ENCODE results near the gene IQCE.
A peak's percentile ranks its signal among the peaks of the same experiment; 100 is the strongest.

IQCE gene

DNA sequence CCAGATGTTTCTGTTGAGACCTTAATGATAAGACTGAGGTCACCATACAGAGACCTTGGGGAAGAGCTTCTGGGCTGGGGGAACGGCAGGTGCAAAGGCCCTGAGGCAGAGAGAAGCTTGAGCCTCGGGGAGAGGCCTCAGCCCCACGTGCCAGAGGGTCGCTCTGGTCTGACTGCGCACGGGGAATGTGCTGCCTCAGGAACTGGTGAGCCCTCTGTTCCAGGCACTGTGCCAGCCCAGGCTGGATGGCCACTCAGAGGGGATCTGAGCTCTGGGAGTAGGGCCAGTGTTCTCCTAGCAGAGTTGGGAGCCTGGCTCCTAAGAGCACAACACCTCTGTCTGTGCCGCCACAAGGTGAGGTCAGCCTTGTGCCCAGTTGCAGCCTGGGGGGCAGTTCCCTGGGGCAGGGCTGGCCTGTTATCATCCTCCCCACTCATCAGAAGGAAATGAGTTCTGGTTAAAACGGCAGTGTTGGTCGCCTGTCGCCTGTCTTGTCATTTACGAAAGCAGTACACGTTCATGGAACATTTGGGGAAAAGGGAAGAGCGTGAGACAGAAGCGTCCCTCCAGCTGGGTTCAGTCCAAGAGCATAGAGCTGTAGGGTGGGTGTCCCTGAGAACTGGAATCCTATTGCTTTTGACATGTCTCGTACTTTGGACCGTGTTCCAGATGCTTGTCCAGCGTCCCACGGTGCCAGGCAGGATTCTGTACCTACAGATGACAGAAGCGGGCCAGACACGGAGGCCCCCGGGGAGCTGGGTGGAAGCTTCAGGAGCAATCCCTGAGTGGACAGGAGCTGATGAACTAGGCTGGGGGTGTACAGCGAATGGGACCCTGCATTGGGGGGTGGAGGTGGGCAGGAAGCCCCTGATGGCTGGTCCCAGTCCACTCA, 77.3 kb downstream of the IQCE start:
- DNase-seq: no peak

DNA sequence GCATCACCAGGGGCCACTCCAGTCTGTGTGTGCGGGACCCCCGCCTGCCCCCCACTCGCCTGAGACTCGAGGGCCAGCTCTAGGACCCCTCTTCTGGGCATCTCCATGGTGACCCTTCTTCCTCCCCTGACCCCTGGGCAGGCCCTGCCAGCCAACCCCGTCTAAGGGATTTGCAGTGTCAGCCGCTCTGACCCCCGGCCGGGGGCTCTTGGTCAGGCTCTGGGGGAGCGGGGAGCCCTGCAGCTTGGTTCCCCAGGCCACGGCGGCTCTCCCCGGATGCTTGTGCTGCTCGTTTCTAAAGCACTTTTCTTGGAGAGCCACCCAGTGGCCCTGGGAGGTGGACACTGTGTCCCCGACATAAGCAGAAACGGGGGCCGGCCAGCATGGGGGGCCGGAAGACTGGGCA, 78.3 kb downstream of the IQCE start:
- DNase-seq: no peak

DNA sequence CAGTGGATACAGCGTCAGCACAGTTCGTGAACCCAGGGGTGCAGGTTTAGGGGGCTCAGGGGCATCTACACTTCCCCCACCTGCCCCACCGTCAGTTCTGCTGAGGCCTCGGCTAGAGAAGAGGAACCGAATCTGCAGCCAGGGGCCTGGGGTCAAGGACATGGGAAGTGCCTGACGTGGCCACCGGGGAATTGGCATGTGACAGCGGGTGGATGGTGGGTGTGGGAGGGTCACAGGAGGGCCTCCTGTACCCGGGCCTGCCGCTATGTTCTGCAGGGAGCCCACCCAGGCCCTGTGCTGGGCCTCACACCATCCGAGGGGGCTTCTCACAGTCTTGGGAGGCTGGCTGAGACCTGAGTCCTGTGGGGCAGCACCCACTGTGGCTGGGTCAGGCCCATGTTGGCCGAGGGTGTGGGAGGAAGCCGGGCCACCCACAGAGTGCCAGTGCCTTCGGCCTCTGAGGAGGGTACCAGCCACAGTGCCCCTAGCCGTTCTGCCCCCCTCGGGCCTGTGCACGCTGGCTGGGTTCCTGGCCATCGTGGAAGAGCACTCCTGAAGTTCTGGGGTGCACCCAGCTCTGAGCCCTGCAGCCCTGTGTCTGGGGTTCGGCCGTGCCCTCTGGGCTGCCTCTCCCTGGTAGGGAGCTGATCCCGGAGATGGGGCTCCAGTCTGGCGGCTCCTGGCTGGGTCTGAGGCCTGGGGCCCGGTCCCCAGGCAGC, 78.9 kb downstream of the IQCE start:
- no peak for DNase-seq

DNA sequence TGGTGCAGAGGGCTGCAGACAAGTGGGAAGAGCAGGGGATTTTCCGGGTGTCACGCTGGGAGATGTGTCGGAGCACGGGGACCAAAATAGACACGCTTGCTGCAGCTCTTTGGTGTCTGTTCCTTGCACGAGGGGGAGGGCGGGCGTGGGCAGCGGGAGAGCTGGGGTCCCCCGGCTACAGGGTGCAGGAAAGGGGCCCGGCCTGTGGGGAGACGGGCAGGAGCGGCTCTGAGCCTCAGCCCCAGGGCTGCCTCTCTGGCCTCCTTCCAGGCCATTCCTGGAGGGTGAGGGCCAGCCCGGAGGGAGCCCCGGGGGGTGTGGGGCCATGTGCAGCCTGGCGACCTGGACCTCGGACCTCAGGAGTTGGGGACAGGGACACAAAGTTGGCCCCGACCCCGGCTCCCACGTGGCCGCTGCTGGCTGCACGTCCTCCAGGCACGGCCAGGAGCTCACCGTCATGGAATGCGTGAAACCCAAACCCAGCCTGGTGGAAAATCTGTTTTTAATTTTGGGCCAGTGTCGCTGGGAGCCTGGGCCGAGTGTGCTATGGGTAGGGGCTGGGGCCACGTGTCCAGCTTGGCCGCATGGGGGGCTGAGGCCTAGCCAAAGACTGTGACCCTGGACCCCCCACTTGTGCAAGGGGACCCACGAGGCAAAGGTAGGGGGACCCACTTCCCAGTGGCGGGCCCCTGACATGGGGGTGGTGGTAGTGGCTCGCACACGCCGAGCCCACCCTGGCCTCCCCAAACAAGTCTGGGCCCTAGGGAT, 79.6 kb downstream of the IQCE start:
- DNase-seq: no peak

DNA sequence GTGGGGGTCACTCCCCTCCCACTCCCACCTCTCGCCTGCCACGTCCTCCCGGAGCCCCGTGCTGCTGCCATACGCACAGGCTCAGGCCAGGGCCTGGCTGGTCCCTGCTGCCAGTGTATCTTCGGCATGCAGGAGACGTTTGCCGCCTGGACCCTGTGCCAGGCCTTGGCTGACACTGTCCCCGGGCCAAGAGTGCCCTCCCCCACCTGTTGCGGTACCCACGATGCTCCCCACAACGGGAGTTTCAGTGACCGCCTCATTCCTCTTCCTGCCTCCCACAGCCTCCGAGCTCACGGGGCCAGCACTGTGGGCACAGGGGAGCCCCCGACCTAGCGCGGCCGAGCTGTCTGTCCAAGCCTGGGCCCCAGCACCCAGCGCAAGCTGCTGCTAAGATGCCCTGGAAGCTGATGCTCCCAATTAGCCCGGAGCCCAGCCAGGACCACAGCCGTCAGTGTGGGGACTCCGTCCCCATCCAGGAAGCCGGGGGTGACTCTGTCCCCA, 80.5 kb downstream of the IQCE start:
- DNase-seq: no peak

DNA sequence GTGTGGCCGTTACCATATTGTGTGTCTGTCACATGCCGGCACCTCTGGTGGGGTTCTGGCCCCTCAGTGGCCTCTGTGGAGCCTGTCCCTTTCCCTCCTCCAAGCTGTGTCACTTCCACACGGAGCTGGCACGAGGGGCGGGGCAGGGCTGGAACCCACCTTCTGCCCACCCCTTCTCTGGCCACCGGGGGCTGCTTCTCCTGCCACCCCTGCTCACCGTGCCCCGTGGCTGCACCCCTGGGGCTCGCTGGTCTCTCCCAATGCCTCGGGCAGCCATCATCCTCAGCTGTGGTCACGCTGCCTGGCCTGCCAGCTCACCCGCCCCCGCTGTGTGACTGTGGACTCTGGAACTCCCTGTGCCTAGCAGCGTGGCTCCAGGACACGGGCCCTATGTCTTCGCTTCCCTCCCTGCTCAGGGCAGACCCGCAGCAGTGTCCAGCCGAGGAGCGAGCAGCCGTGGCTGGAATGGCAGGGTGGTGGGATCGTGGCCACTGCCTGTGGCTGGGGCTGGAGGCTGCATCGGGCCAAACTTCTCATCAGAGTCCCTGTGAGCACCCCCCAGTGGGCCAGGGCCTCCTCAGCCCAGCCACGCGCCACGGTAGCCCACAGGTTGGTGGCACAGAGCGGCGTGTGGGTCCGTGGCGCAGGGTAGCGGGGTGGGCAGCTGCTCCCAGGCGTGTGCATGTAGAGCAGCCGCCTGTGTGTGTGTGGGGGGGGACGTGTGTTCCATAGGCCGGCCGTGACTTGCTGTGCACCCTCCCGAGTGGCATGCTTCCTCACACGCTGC, 81.1 kb downstream of the IQCE start:
- DNase-seq: no peak

DNA sequence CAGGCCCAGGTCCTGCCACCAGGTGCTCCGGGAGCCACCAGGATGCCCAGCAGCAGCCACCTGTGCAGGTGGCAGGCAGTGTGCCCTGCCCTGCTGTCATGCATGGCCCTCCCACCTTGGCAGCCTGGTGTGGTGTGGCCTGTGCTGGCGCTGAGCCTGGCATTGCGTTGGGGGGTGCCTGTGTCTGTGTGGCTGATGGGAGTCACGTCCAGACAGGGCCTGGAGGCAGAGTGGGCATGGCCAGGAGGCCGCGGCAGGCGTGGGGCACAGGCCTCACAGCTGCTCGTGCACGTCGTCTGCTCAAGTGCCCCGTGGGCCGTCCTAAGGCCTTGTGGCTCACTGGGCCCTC, 81.7 kb downstream of the IQCE start:
- no peak for DNase-seq

DNA sequence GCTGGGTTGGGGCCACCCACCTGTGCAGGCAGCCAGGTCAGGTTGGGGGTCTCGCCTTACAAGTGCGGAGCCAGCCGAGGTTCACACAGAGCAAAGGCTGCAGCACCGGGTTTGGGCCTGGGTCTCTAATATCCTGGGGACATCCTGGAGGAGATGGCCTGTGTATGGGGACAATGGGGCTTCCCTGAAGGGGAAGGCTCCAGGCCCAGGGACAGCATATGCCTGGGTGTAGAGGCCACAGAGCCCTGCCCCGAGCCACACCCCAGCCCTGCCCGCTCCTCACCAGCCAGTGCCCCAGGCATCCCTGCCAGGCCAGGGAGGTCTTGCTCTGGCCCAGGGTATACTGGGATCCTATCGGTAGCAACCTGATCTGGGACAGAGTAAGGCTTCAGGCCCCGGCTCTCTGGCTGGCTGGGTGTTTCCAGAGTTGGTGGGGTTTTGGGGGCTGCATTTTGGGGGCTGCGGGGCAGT, 82.1 kb downstream of the IQCE start:
- DNase-seq: no peak

DNA sequence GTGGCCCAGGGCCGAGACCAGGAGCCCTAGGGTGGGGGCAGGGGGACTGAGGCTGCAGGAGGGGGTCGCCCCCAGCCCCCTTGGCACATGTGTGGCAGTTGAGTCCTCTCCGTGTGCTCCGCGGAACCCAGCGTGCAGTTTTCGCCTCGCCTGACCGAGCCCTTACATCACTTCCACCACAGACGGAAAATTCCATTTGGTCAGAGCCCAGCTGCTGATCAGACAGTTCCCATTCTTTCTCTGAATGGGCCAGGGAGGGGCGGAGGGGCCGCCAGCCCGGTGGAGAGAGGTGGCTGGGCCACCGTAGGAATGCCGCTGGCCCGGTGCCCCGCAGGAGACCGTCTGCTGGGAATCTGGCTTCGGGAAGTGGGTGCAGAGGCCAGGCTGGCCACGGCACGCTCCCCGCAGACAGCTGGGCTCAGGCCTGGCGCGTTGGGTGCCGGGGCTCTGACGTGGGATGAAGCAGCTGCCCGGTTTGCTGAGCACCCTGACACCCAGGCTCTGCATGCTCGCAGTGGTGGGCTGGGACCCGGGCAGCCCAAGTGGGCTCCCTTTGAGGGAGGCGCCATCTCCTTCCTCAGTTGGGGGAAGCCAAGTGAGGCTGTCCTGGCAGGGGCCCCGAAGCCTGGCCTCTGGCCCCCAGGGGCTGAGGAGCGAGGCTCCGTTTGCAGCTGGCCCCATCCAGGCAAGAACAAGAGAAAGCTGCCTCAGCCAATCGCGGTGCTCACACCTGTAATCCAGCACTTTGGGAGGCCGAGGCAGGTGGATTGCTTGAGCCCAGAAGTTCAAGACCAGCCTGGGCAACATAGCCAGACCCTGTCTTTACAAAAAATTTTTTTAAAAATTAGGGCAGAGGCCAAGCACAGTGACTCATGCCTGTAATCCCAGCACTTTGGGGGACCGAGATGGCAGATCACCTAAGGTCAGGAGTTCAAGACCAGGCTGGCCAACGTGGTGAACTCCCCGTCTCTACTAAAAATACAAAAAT, 82.9 kb downstream of the IQCE start:
- DNase-seq: no peak

DNA sequence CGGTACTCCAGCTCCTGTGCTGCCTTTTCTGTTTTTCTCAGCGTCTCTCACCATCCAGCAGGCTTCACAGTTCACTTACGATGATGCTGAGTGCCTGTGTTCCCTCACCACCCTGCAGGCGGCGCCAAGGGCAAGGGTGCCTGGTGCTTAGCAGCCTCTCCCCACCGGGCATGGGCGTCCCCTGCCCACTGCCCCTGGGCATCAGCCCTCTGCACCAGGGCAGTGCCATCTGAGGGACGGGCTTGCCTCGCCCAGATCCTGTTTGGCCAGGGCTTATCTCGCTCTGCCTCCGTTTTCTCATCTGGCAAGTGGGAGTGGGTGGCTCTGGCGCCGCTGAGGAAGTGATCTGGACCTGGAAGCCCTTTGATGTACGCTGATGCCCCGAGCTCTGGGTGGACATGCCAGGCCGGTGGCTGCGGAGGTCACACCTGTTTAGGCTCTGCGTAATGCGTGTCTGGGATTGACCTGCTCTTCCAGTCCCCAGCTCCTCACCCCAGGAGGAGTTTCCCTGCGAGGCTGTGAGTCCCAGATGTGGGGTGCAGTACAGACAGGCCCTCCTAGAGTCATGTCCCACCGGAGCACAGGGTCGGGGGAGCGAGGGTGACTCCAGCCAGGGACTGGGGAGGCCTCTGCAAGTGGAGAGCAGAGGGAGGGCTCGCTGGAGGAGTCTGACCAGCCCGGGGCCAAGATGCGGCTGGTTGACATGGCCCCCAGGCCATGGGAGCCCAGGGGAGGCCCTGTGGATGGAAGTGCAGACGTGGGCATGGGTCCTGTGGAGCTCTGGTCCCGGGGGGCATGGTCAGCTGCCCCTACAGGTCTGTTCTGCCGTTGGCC, 84.8 kb downstream of the IQCE start:
- no peak for DNase-seq

DNA sequence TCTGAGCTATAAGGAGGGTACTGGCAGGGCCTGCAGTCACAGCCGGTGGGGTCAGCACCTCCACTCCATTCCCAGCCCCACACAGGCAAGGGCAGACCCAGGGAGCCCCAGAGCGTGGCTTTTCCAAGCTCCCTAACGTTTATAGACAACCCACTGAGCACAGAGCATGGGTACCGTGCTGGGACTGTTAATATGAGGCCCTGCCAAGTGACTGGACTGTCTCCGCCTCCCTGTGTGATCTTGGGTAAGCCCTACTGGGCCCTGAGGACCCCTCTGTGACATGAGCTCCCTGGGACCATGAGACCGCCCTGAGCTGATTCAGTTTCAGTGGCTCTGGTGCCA, 85.4 kb downstream of the IQCE start:
- no peak for DNase-seq

DNA sequence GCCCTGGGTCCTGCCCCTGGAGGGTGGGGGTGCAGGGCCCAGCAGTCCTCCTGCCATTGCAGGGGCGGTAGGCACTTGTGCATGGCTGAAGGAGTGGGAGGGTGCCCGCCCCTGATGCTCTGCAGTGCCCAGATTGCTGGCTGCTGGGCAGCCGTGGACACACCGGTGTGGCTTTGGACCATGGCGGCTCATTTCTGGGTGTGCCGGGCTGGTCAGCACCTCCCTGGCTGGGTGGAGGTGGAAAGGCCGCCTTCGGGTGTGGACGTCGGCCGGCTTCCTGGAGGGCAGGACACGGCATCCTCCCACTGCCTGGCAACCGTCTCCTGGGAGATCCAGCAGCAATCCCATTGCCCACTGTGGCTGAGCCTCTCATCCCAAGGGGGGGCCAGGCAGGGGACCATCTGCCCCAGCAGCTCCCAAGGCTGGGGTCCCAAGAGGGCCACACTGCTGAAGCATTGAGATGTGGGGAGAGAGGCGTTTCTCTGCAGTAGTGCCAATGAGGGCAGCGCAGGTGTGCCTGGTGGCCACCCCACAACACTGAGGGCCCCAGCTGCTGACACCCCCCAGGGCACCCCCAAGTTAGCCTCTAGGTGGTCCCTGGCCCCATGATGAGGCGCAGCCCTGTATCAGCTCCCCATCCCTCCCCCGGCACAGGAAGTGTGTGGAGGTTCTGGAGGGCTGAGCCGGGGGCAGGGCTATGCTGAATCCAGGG, 85.9 kb downstream of the IQCE start:
- DNase-seq: no peak

DNA sequence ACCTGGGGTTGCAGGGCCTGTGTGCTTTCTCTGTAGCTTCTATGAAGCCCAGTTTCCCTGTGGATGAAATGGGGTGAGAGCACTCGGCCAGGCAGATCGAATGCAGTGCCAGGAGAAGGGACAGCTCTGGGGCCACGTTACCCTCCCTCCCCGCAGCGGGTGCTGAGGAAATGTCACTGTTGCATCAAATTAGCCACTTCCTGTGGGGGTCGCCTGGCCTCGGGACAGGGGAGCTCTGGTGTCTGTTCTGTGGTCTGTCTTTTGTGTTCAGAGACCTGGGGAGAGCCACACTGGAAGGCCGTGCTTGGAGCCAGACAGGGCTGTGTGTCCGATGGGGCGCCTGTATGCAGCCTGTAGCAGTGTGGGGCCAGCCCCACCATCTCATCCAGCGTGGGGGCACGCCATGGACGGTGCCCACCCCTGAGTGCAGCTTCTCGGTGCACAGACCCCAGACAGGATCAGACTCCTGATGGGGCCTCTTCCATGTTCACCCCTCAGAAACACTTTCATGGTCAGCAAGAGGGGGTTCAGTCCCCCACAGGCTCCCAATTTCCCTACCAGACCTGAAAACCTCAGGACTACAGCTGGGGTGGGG, 86.6 kb downstream of the IQCE start:
- no peak for DNase-seq

DNA sequence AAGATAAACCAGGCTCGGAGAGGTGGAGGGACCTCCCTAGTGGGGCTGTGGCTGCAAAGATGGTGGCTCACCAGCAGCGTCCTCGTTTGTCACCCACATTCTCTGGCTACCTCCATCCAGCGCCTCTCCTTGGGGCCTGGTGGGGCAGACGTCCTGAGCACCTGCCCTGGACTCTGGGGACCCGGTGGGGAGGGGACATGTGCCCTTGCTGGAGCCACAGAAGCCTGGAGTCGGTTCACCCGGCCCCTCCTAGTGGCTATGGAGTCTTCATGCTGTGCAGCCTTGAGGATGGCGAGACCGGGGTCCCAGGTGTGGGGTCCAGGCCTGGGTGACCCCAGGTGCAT, 87.5 kb downstream of the IQCE start:
- DNase-seq: no peak

DNA sequence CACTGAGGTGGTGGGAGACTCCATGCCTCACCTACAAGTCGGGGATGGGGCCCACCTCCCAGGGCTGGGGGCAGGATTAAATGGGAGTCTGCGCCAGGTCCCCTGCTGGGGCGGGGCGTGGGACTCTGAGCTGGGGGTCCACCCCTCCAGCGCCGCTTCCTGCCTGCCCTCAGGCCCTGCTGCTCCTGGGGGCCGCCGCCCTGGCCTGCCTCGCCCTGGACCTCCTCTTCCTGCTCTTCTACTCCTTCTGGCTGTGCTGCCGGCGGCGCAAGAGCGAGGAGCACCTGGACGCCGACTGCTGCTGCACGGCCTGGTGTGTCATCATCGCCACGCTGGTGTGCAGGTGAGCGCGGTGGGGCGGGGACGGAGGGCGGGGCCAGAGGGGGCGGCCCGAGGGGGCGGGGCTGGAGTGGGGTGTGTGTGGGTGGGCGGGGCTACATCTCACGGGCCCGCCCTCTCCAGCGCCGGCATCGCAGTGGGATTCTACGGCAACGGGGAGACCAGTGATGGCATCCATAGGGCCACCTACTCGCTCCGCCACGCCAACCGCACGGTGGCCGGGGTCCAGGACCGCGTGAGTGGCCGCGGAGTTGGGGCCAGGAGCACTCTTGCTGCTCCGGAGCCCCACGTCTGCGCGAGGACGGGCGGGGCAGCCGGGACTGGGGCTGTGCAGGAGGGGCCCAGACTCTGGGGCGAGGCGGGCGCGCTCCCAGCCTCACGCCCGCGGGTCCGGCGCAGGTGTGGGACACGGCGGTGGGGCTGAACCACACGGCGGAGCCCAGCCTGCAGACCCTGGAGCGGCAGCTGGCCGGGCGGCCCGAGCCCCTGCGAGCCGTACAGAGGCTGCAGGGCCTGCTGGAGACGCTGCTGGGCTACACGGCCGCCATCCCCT, 88.1 kb downstream of the IQCE start:
- DNase-seq: peak; percentile 32

DNA sequence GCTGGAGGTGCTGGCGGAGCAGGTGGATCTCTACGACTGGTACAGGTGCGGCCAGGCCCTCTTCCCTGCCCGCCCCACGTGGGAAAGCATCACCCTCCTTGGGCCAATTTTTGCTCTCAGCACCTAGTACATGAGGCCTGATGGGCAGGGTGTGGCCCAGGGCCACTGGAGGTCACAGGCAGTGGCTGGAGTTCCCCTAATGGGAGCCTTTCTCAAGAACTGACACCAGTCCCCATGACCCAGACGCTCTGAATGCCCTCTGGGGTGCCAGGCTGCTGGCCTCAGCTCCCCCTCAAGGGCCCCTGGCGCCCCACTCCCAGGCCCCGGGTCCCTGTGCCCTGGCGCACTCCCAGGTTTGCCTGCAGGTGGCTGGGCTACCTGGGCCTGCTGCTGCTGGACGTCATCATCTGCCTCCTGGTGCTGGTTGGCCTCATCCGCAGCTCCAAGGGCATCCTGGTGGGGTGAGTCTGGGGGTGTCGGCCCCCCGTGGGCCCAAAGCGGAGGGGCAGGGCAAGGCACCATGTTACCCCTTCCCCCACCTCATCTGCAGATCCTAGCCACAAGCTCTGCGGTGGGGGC, 88.9 kb downstream of the IQCE start:
- DNase-seq: no peak

DNA sequence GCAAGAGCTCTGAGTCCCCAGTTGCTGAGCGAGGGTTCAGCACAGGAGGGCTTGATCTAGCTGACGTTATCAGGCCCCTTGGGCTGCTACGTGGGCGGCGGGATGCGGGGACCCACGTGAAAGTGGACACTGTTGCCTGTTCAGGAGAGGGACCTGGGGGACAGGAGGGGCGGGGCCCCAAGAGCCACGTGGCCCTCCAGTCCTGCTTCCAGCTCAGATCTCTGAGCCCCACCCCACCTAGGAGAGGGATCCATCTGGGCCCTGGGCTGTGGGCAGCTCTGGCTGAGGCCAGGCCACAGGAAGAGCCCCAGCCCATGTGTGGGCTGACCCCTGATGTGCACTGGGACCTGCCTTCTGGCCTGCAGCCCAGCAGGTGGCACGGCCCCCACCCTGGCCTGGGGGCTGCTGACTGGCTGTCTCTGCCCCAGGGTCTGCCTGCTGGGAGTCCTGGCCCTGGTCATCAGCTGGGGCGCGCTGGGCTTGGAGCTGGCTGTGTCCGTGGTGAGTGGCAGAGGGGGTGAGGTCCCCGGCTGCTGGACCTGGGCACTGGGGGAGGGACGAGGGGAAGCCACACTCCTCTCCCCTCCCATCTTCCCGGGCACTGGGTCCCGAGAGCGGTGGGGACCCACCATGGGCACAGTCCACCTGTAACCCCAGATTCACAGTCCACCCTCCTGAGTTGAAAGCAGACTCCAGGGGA, 90.5 kb downstream of the IQCE start:
- no peak for DNase-seq

Measured in NCI-H1048 (cell line).